Neural progenitor cell (in vitro differentiated cells): ENCODE results near the gene ST8SIA5. TPM values are rescaled to one million over a fixed set of nuclear protein-coding genes. Genes with fewer than 3 reads are reported as not detected.
A peak's percentile ranks its signal among the peaks of the same experiment; 100 is the strongest.

Experiments used
- DNase-seq: peaks from one replicate; pipeline ENCODE4 v3.0.0-alpha.2; 2016; ENCODE audit warnings: low spot score
- H2AFZ ChIP-seq: fragments of 200-600 bp; sonication (generic); replicated peaks from 2 replicates; pipeline ENCODE4 v1.6.1; 2016; ENCODE audit warnings: antibody characterized with exemption
- H3F3A ChIP-seq: fragments of 200-600 bp; sonication (generic); 2 replicates; pipeline ENCODE4 v1.6.1; 2016; ENCODE audit warnings: antibody characterized with exemption, low read depth
- H3K27ac ChIP-seq: fragments of 200-600 bp; sonication (generic); 2 replicates; pipeline ENCODE4 v1.5.1; 2016; ENCODE audit warnings: mild to moderate bottlenecking
- H3K27me3 ChIP-seq: fragments of 200-600 bp; sonication (generic); 2 replicates; pipeline ENCODE4 v1.6.1; 2016; ENCODE audit warnings: mild to moderate bottlenecking, moderate library complexity
- H3K36me3 ChIP-seq: fragments of 200-600 bp; sonication (generic); 2 replicates; pipeline ENCODE4 v1.5.1; 2016
- H3K4me1 ChIP-seq: fragments of 200-600 bp; sonication (generic); 2 replicates; pipeline ENCODE4 v1.6.1; 2016; ENCODE audit warnings: mixed run types
- H3K4me2 ChIP-seq: fragments of 200-600 bp; sonication (generic); 2 replicates; pipeline ENCODE4 v1.6.1; 2016
- H3K4me3 ChIP-seq: fragments of 200-600 bp; sonication (generic); 2 replicates; pipeline ENCODE4 v1.5.1; 2016
- H3K79me2 ChIP-seq: fragments of 200-600 bp; sonication (generic); 2 replicates; pipeline ENCODE4 v1.6.1; 2016; ENCODE audit warnings: low read depth
- H3K9ac ChIP-seq: fragments of 200-600 bp; sonication (generic); 2 replicates; pipeline ENCODE4 v1.6.1; 2016
- H3K9me3 ChIP-seq: fragments of 200-600 bp; sonication (generic); 2 replicates; pipeline ENCODE4 v1.5.1; 2016; ENCODE audit warnings: low read depth
- H4K20me1 ChIP-seq: fragments of 200-600 bp; sonication (generic); 2 replicates; pipeline ENCODE4 v1.6.1; 2016; ENCODE audit warnings: low read depth
- H3K27ac Mint-ChIP-seq: 3 replicates; pipeline ENCODE4 v1.8.0; 2021; ENCODE audit warnings: mixed read lengths
- H3K27me3 Mint-ChIP-seq: 2 replicates; pipeline ENCODE4 v1.8.0; 2022; ENCODE audit warnings: low read depth, mild to moderate bottlenecking, inconsistent platforms, moderate library complexity, mixed read lengths; ENCODE audit not compliant: insufficient read depth
- H3K36me3 Mint-ChIP-seq: 3 replicates; pipeline ENCODE4 v1.8.0; 2021; ENCODE audit warnings: mixed read lengths
- H3K4me1 Mint-ChIP-seq: 3 replicates; pipeline ENCODE4 v1.8.0; 2021; ENCODE audit warnings: mixed read lengths
- H3K4me3 Mint-ChIP-seq: 3 replicates; pipeline ENCODE4 v1.8.0; 2021; ENCODE audit warnings: mild to moderate bottlenecking, moderate library complexity, mixed read lengths
- H3K9me3 Mint-ChIP-seq: 3 replicates; pipeline ENCODE4 v1.8.0; 2020; ENCODE audit warnings: mixed read lengths
- CTCF ChIP-seq: fragments of 200-600 bp; sonication (generic); IDR thresholded peaks from 2 replicates; pipeline ENCODE4 v1.5.1; 2017; ENCODE audit warnings: antibody characterized with exemption, mild to moderate bottlenecking
- EZH2 ChIP-seq: fragments of 200-600 bp; sonication (generic); IDR thresholded peaks from 2 replicates; pipeline ENCODE4 v1.6.1; 2017; ENCODE audit warnings: antibody characterized with exemption, mild to moderate bottlenecking, moderate library complexity
- EZH2phosphoT487 ChIP-seq: fragments of 200-600 bp; sonication (generic); IDR thresholded peaks from 2 replicates; pipeline ENCODE4 v1.6.1; 2017; ENCODE audit warnings: antibody characterized with exemption
- total RNA-seq: library from RNA; depleted of rRNA; stranded (reverse); fragments of >200 nt; gene quantifications from 2 replicates; pipeline ENCODE4 v1.2.3, GENCODE V29; 2015; ENCODE audit warnings: low replicate concordance

ST8SIA5 gene
- total RNA-seq, 1 donor from 2014 or later: 0.04 TPM

DNA sequence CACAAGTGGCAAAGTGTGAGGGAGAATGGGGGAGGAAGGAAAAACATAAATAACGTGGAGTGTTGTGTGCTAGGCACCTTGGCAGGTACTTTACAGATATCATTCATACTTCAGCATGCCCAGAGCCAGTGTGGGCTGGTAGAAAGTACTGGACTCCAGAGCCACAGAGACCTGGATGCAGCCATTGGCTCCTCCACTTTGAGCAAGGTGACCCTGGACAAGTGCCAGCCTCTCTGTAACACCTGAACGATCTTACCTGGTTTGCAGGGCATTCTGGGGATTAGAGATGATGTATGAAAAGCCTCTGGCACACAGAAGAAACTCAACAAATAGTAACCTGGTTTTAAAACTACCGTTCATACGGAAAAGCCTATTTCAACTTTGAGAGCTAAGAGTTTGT lies 106.2 kb downstream of the ST8SIA5 start:
- Histone ChIP-seq H3K4me2 (no peak overlapping the region), H3F3A (no peaks in the 10 kb centered on the region), H3K36me3 (no peaks in the 10 kb centered on the region), H3K9me3 (no peaks in the 10 kb centered on the region), H3K4me3 (no peak overlapping the region), H3K27ac (no peak overlapping the region), H3K9ac (no peak overlapping the region), H4K20me1 (no peaks in the 10 kb centered on the region), H3K79me2 (no peaks in the 10 kb centered on the region), H3K4me1 (no peaks in the 10 kb centered on the region), H2AFZ (no peak overlapping the region), H3K27me3 (no peaks in the 10 kb centered on the region)
- no peaks in the 10 kb centered on the region for H3K27me3 Mint-ChIP-seq
- H3K36me3 Mint-ChIP-seq: no peaks in the 10 kb centered on the region
- no peak for DNase-seq
- H3K27ac Mint-ChIP-seq: no peak overlapping the region
- TF ChIP-seq EZH2: no peak
- no peak for TF ChIP-seq CTCF
- TF ChIP-seq EZH2phosphoT487: no peak
- no peaks in the 10 kb centered on the region for H3K9me3 Mint-ChIP-seq
- no peak overlapping the region for H3K4me3 Mint-ChIP-seq
- H3K4me1 Mint-ChIP-seq: no peaks in the 10 kb centered on the region

DNA sequence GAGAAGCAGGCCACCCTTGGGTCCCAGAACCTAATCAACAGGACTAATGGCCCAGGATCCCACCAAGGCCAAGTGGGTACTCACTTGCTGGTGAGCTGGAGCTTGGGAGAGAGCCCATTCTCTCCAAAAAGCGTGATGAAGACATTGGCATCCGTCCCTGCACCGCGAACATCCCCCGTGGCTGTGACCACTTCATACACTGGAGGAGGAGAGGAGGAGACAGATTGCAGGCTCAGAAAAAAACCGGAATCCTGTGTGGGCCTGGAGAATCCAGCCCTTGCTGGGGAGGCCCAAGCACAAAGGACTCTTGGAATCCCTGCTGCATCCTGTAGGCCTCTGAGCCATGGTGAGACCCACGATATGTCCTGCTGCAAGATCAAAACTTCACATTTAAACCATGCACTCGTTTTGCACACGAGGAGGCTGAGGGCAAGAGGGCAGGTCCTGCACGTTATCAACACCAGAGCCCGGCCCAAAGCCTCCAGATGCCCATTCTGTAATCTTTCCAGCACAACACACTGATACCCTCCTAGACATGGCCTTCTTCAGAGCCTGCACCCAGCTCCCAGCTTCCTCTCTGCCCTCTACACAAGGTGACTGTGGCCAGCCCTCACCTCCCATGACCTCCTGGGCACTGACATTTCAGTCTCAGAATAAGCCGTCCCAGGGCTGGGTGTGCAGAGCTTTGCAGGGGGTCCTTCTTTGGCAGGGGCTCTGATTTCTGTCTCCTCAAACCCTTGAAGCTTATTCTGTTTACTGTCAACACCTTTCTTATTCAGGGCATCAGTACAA lies 107.6 kb downstream of the ST8SIA5 start:
- Histone ChIP-seq H3F3A (no peaks in the 10 kb centered on the region), H3K4me2 (no peak overlapping the region), H3K79me2 (no peaks in the 10 kb centered on the region), H4K20me1 (no peaks in the 10 kb centered on the region), H3K9me3 (no peaks in the 10 kb centered on the region), H3K36me3 (no peaks in the 10 kb centered on the region), H3K27me3 (no peaks in the 10 kb centered on the region), H3K27ac (no peak overlapping the region), H3K4me1 (no peaks in the 10 kb centered on the region), H3K4me3 (no peak overlapping the region), H2AFZ (no peak overlapping the region), H3K9ac (no peak overlapping the region)
- Mint-ChIP-seq H3K27ac (no peak overlapping the region), H3K36me3 (no peaks in the 10 kb centered on the region), H3K9me3 (no peaks in the 10 kb centered on the region), H3K27me3 (peaks cover 2% of the 10 kb centered on the region), H3K4me3 (no peak overlapping the region), H3K4me1 (no peaks in the 10 kb centered on the region)
- DNase-seq: no peak
- TF ChIP-seq CTCF: no peak
- no peak for TF ChIP-seq EZH2
- TF ChIP-seq EZH2phosphoT487: no peak

DNA sequence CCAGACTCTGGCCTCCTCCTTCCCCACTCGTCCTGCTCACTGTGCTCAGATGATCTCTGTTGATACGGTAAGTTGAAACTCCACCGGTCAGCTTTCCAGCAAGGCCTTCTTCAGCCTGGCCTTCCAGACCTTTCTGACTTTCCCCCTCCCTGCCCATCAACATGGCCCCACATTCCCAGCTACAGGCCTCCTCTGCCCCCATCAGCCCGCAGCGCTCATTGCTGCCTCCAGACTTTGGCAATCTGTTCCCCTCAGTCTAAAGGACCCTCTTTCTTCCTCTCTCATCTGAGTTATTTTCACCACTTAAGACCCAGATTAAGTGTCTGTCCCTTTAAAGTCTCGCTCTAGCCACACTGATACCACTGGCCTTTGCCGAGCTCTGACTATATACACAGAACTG lies 110.4 kb downstream of the ST8SIA5 start:
- no peak overlapping the region for H3K27ac Mint-ChIP-seq
- Histone ChIP-seq H3F3A (no peaks in the 10 kb centered on the region), H3K27ac (no peak overlapping the region), H2AFZ (no peak overlapping the region), H3K4me2 (no peak overlapping the region), H3K9ac (no peak overlapping the region), H3K79me2 (no peaks in the 10 kb centered on the region), H3K36me3 (no peaks in the 10 kb centered on the region), H3K9me3 (no peaks in the 10 kb centered on the region), H3K4me1 (no peaks in the 10 kb centered on the region), H4K20me1 (no peaks in the 10 kb centered on the region), H3K4me3 (no peak overlapping the region), H3K27me3 (no peaks in the 10 kb centered on the region)
- H3K36me3 Mint-ChIP-seq: no peaks in the 10 kb centered on the region
- H3K9me3 Mint-ChIP-seq: no peaks in the 10 kb centered on the region
- TF ChIP-seq EZH2 (no peak), CTCF (peak; percentile 10), EZH2phosphoT487 (no peak)
- H3K4me1 Mint-ChIP-seq: peaks cover 5% of the 10 kb centered on the region
- no peak for DNase-seq
- peaks cover 5% of the 10 kb centered on the region for H3K27me3 Mint-ChIP-seq
- H3K4me3 Mint-ChIP-seq: no peak overlapping the region
